Measurements from ENCODE around the gene FALEC. TPM values are rescaled to one million over a fixed set of nuclear protein-coding genes. Genes with fewer than 3 reads are reported as not detected.

Gene FALEC
- total and polyA plus RNA-seq, 2 donors, result 0.16 to 0.19 TPM

Other genes starting within 250 kb of the FALEC start
- gene APH1A, start 246.7 kb upstream of the FALEC start, total RNA-seq, result 74.2 TPM
- 102 TPM for gene APH1A, start 246.7 kb upstream of the FALEC start, polyA plus RNA-seq
- gene C1orf54, start 243.0 kb upstream of the FALEC start, total RNA-seq, result 90.5 TPM
- 65.6 TPM for gene C1orf54, start 243.0 kb upstream of the FALEC start, polyA plus RNA-seq
- gene CIART, start 233.2 kb upstream of the FALEC start, total RNA-seq, result 3.4 TPM
- 3.1 TPM for gene CIART, start 233.2 kb upstream of the FALEC start, polyA plus RNA-seq
- gene MRPS21, start 221.9 kb upstream of the FALEC start, total RNA-seq, result 97.1 TPM
- gene MRPS21, start 221.9 kb upstream of the FALEC start, polyA plus RNA-seq, result 114 TPM
- 57.2 TPM for gene PRPF3, start 194.2 kb upstream of the FALEC start, total RNA-seq
- gene PRPF3, start 194.2 kb upstream of the FALEC start, polyA plus RNA-seq, result 79.3 TPM
- 6.2 TPM for gene RPRD2, start 151.6 kb upstream of the FALEC start, total RNA-seq
- 7.1 TPM for gene RPRD2, start 151.6 kb upstream of the FALEC start, polyA plus RNA-seq
- 12.6 TPM for gene TARS2, start 28.3 kb upstream of the FALEC start, total RNA-seq
- 17.5 TPM for gene TARS2, start 28.3 kb upstream of the FALEC start, polyA plus RNA-seq
- 0.71 TPM for gene ECM1, start 7.6 kb upstream of the FALEC start, total RNA-seq
- 4.6 TPM for gene ECM1, start 7.6 kb upstream of the FALEC start, polyA plus RNA-seq
- 0.80 TPM for gene ADAMTSL4, start 33.7 kb downstream of the FALEC start, total RNA-seq
- gene ADAMTSL4, start 33.7 kb downstream of the FALEC start, polyA plus RNA-seq, result 17.9 TPM
- 129 TPM for gene MCL1, start 63.9 kb downstream of the FALEC start, total RNA-seq
- gene MCL1, start 63.9 kb downstream of the FALEC start, polyA plus RNA-seq, result 200 TPM
- 149 TPM for gene ENSA, start 113.9 kb downstream of the FALEC start, total RNA-seq
- 148 TPM for gene ENSA, start 113.9 kb downstream of the FALEC start, polyA plus RNA-seq
- 12.2 TPM for gene GOLPH3L, start 181.4 kb downstream of the FALEC start, total RNA-seq
- 16.5 TPM for gene GOLPH3L, start 181.4 kb downstream of the FALEC start, polyA plus RNA-seq
- gene HORMAD1, start 205.1 kb downstream of the FALEC start, total RNA-seq, result 0.57 TPM
- gene HORMAD1, start 205.1 kb downstream of the FALEC start, polyA plus RNA-seq, result 0.23 TPM